Activated naive CD4-positive, alpha-beta T cell treated with anti-CD3 and anti-CD28 coated beads, Interleukin-2, amount 50 U/mL, for 24 hours (primary cell): ENCODE data around the gene GDF10.
A peak's percentile ranks its signal among the peaks of the same experiment; 100 is the strongest.

Experiments
- H3K27ac Mint-ChIP-seq: one replicate; pipeline ENCODE4 v1.8.0; 2021; ENCODE audit warnings: mild to moderate bottlenecking, mixed read lengths
- H3K27me3 Mint-ChIP-seq: one replicate; pipeline ENCODE4 v1.8.0; 2021; ENCODE audit warnings: mixed read lengths
- H3K36me3 Mint-ChIP-seq: one replicate; pipeline ENCODE4 v1.8.0; 2021; ENCODE audit warnings: mixed read lengths
- H3K4me1 Mint-ChIP-seq: one replicate; pipeline ENCODE4 v1.8.0; 2021; ENCODE audit warnings: mixed read lengths
- H3K4me3 Mint-ChIP-seq: one replicate; pipeline ENCODE4 v1.8.0; 2021; ENCODE audit warnings: mild to moderate bottlenecking, mixed read lengths
- H3K9me3 Mint-ChIP-seq: one replicate; pipeline ENCODE4 v1.8.0; 2021; ENCODE audit warnings: mixed read lengths

GDF10 gene

GRCh38 chr10:47297866-47298540 is 2.0 kb upstream of the GDF10 start:
- Mint-ChIP-seq H3K36me3 (no peaks in the 10 kb centered on the region), H3K27ac (no peak overlapping the region), H3K4me3 (no peak overlapping the region), H3K27me3 (peaks cover 4% of the 10 kb centered on the region), H3K4me1 (peaks cover 21% of the 10 kb centered on the region), H3K9me3 (no peaks in the 10 kb centered on the region)

- H3K27ac Mint-ChIP-seq: no peak overlapping the region
- peaks cover 27% of the 10 kb centered on the region for H3K4me1 Mint-ChIP-seq
- no peak overlapping the region for H3K4me3 Mint-ChIP-seq
- H3K9me3 Mint-ChIP-seq: no peaks in the 10 kb centered on the region
- H3K36me3 Mint-ChIP-seq: no peaks in the 10 kb centered on the region
- H3K27me3 Mint-ChIP-seq: peaks cover 4% of the 10 kb centered on the region
Observed at GRCh38 chr10:47298715-47299114, 1.3 kb upstream of the GDF10 start.

- Mint-ChIP-seq H3K27me3 (peaks cover 4% of the 10 kb centered on the region), H3K4me1 (peaks cover 34% of the 10 kb centered on the region), H3K27ac (no peak overlapping the region), H3K9me3 (no peaks in the 10 kb centered on the region), H3K4me3 (peak overlapping the region; percentile 82), H3K36me3 (no peaks in the 10 kb centered on the region)
Observed at GRCh38 chr10:47300429-47300931, 483 bp downstream of the GDF10 start.

- peaks cover 39% of the 10 kb centered on the region for H3K4me1 Mint-ChIP-seq
- H3K27me3 Mint-ChIP-seq: peaks cover 4% of the 10 kb centered on the region
- H3K36me3 Mint-ChIP-seq: no peaks in the 10 kb centered on the region
- no peaks in the 10 kb centered on the region for H3K9me3 Mint-ChIP-seq
- H3K4me3 Mint-ChIP-seq: peak overlapping the region; percentile 23
- H3K27ac Mint-ChIP-seq: no peak overlapping the region
Observed at GRCh38 chr10:47301833-47302232, 1.8 kb downstream of the GDF10 start.

- Mint-ChIP-seq H3K27me3 (peaks cover 4% of the 10 kb centered on the region), H3K4me3 (peak overlapping the region; percentile 43), H3K4me1 (peaks cover 47% of the 10 kb centered on the region), H3K27ac (no peak overlapping the region), H3K36me3 (no peaks in the 10 kb centered on the region), H3K9me3 (no peaks in the 10 kb centered on the region)
Observed at GRCh38 chr10:47303105-47303504, 3.1 kb downstream of the GDF10 start.

- no peak overlapping the region for H3K27ac Mint-ChIP-seq
- peaks cover 47% of the 10 kb centered on the region for H3K4me1 Mint-ChIP-seq
- no peak overlapping the region for H3K4me3 Mint-ChIP-seq
- no peaks in the 10 kb centered on the region for H3K36me3 Mint-ChIP-seq
- peaks cover 4% of the 10 kb centered on the region for H3K27me3 Mint-ChIP-seq
- H3K9me3 Mint-ChIP-seq: no peaks in the 10 kb centered on the region
Observed at GRCh38 chr10:47303866-47304265, 3.9 kb downstream of the GDF10 start.

GRCh38 chr10:47305566-47305965 is 5.6 kb downstream of the GDF10 start:
- peaks cover 49% of the 10 kb centered on the region for H3K4me1 Mint-ChIP-seq
- H3K36me3 Mint-ChIP-seq: no peaks in the 10 kb centered on the region
- no peak overlapping the region for H3K27ac Mint-ChIP-seq
- no peak overlapping the region for H3K4me3 Mint-ChIP-seq
- peaks cover 2% of the 10 kb centered on the region for H3K27me3 Mint-ChIP-seq
- H3K9me3 Mint-ChIP-seq: no peaks in the 10 kb centered on the region

GRCh38 chr10:47306387-47307210 is 6.6 kb downstream of the GDF10 start:
- Mint-ChIP-seq H3K4me3 (no peak overlapping the region), H3K36me3 (no peaks in the 10 kb centered on the region), H3K4me1 (peaks cover 53% of the 10 kb centered on the region), H3K27me3 (no peaks in the 10 kb centered on the region), H3K27ac (no peak overlapping the region), H3K9me3 (no peaks in the 10 kb centered on the region)

- H3K36me3 Mint-ChIP-seq: no peaks in the 10 kb centered on the region
- H3K27ac Mint-ChIP-seq: no peak overlapping the region
- H3K9me3 Mint-ChIP-seq: no peaks in the 10 kb centered on the region
- no peaks in the 10 kb centered on the region for H3K27me3 Mint-ChIP-seq
- H3K4me1 Mint-ChIP-seq: peaks cover 52% of the 10 kb centered on the region
- no peak overlapping the region for H3K4me3 Mint-ChIP-seq
Observed at GRCh38 chr10:47307381-47307780, 7.4 kb downstream of the GDF10 start.

GRCh38 chr10:47308775-47309174 is 8.8 kb downstream of the GDF10 start:
- Mint-ChIP-seq H3K4me3 (no peak overlapping the region), H3K9me3 (no peaks in the 10 kb centered on the region), H3K4me1 (peaks cover 43% of the 10 kb centered on the region), H3K36me3 (no peaks in the 10 kb centered on the region), H3K27me3 (no peaks in the 10 kb centered on the region), H3K27ac (no peak overlapping the region)

- no peak overlapping the region for H3K27ac Mint-ChIP-seq
- peaks cover 43% of the 10 kb centered on the region for H3K4me1 Mint-ChIP-seq
- no peaks in the 10 kb centered on the region for H3K9me3 Mint-ChIP-seq
- H3K27me3 Mint-ChIP-seq: no peaks in the 10 kb centered on the region
- no peak overlapping the region for H3K4me3 Mint-ChIP-seq
- no peaks in the 10 kb centered on the region for H3K36me3 Mint-ChIP-seq
Observed at GRCh38 chr10:47309408-47310089, 9.6 kb downstream of the GDF10 start.

GRCh38 chr10:47310090-47310505 is 10.1 kb downstream of the GDF10 start:
- no peak overlapping the region for H3K27ac Mint-ChIP-seq
- no peaks in the 10 kb centered on the region for H3K9me3 Mint-ChIP-seq
- no peaks in the 10 kb centered on the region for H3K27me3 Mint-ChIP-seq
- H3K4me1 Mint-ChIP-seq: peaks cover 39% of the 10 kb centered on the region
- no peaks in the 10 kb centered on the region for H3K36me3 Mint-ChIP-seq
- H3K4me3 Mint-ChIP-seq: no peak overlapping the region

GRCh38 chr10:47311193-47311931 is 11.4 kb downstream of the GDF10 start:
- Mint-ChIP-seq H3K27ac (peak overlapping the region; percentile 79), H3K9me3 (no peaks in the 10 kb centered on the region), H3K36me3 (no peaks in the 10 kb centered on the region), H3K4me1 (peaks cover 35% of the 10 kb centered on the region), H3K27me3 (no peaks in the 10 kb centered on the region), H3K4me3 (peak overlapping the region; percentile 52)

GRCh38 chr10:47311932-47312662 is 12.1 kb downstream of the GDF10 start:
- H3K9me3 Mint-ChIP-seq: no peaks in the 10 kb centered on the region
- H3K36me3 Mint-ChIP-seq: no peaks in the 10 kb centered on the region
- no peaks in the 10 kb centered on the region for H3K27me3 Mint-ChIP-seq
- peaks cover 29% of the 10 kb centered on the region for H3K4me1 Mint-ChIP-seq
- H3K4me3 Mint-ChIP-seq: peak overlapping the region; percentile 52
- H3K27ac Mint-ChIP-seq: peak overlapping the region; percentile 79

- Mint-ChIP-seq H3K4me1 (peaks cover 24% of the 10 kb centered on the region), H3K36me3 (no peaks in the 10 kb centered on the region), H3K27ac (no peak overlapping the region), H3K27me3 (no peaks in the 10 kb centered on the region), H3K4me3 (no peak overlapping the region), H3K9me3 (no peaks in the 10 kb centered on the region)
Observed at GRCh38 chr10:47312663-47312995, 12.6 kb downstream of the GDF10 start.
